SK-N-SH treated with all-trans-retinoic acid at 6 μM for 48 hours (cell line): Measurements from ENCODE around the gene AMFR.

Experiments used
- BACH2 ChIP-seq: fragments of 250-450 bp; sonication (Bioruptor Pico); IDR thresholded peaks from 2 replicates; pipeline ENCODE4 v1.9.0; 2021; ENCODE audit warnings: mild to moderate bottlenecking, borderline replicate concordance
- GLIS3 ChIP-seq: fragments of 250-450 bp; sonication (Bioruptor Pico); IDR thresholded peaks from 2 replicates; pipeline ENCODE4 v1.5.0; 2020; ENCODE audit warnings: mild to moderate bottlenecking, moderate library complexity
- POU6F1 ChIP-seq: fragments of 250-450 bp; sonication (Bioruptor Pico); IDR thresholded peaks from 2 replicates; pipeline ENCODE4 v1.8.0; 2021; ENCODE audit warnings: low read depth, mild to moderate bottlenecking, moderate library complexity, borderline replicate concordance
- PPARA ChIP-seq: fragments of 250-450 bp; sonication (Bioruptor Pico); IDR thresholded peaks from 2 replicates; pipeline ENCODE4 v1.5.0; 2020; ENCODE audit warnings: mild to moderate bottlenecking, borderline replicate concordance
- RARB ChIP-seq: fragments of 250-450 bp; sonication (Bioruptor Pico); IDR thresholded peaks from 2 replicates; pipeline ENCODE4 v1.8.0; 2021; ENCODE audit warnings: mild to moderate bottlenecking, moderate library complexity
- SNAI2 ChIP-seq: fragments of 250-450 bp; sonication (Bioruptor Pico); IDR thresholded peaks from 2 replicates; pipeline ENCODE4 v1.5.0; 2020; ENCODE audit warnings: mild to moderate bottlenecking, moderate library complexity
- TOX ChIP-seq: fragments of 250-450 bp; sonication (Bioruptor Pico); IDR thresholded peaks from 2 replicates; pipeline ENCODE4 v1.8.0; 2021; ENCODE audit warnings: mild to moderate bottlenecking, moderate library complexity, borderline replicate concordance
- ZC3H10 ChIP-seq: fragments of 250-450 bp; sonication (Bioruptor Pico); IDR thresholded peaks from 2 replicates; pipeline ENCODE4 v1.5.1; 2021; ENCODE audit warnings: mild to moderate bottlenecking, moderate library complexity
- ZFP3 ChIP-seq: fragments of 250-450 bp; sonication (Bioruptor Pico); IDR thresholded peaks from 2 replicates; pipeline ENCODE4 v1.5.0; 2020; ENCODE audit warnings: mild to moderate bottlenecking, moderate library complexity
- TF ChIP-seq, protein P1 (sequence below): fragments of 250-450 bp; sonication (Bioruptor Pico); IDR thresholded peaks from 2 replicates; pipeline ENCODE4 v1.8.0; 2020; ENCODE audit warnings: mild to moderate bottlenecking, moderate library complexity, borderline replicate concordance

- TF ChIP-seq ZC3H10 (no peak), BACH2 (no peak), ZFP3 (CRISPR knock-in tag) (no peak), SNAI2 (no peak), TOX (CRISPR knock-in tag) (no peak), RARB (CRISPR knock-in tag) (no peak), POU6F1 (CRISPR knock-in tag) (no peak), GLIS3 (CRISPR knock-in tag) (no peak), PPARA (CRISPR knock-in tag) (no peak)
- TF ChIP-seq, protein P1, sequence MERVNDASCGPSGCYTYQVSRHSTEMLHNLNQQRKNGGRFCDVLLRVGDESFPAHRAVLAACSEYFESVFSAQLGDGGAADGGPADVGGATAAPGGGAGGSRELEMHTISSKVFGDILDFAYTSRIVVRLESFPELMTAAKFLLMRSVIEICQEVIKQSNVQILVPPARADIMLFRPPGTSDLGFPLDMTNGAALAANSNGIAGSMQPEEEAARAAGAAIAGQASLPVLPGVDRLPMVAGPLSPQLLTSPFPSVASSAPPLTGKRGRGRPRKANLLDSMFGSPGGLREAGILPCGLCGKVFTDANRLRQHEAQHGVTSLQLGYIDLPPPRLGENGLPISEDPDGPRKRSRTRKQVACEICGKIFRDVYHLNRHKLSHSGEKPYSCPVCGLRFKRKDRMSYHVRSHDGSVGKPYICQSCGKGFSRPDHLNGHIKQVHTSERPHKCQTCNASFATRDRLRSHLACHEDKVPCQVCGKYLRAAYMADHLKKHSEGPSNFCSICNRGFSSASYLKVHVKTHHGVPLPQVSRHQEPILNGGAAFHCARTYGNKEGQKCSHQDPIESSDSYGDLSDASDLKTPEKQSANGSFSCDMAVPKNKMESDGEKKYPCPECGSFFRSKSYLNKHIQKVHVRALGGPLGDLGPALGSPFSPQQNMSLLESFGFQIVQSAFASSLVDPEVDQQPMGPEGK (CRISPR knock-in tag), result no peak
Measured at GRCh38 chr16:56424791-56425438, 430 bp downstream of the AMFR start.
